ENCODE results near the gene GPR21. TPM values are rescaled to one million over a fixed set of nuclear protein-coding genes. Genes with fewer than 3 reads are reported as not detected.

The GPR21 gene
- total RNA-seq, 2 experiments from 2014 or later = 0.94 to 1.3 TPM

- no peak for DNase-seq
- CTCF ChIA-PET = interaction anchor here (1.4 to 2.3 kb wide), 2 partner anchors 14 to 269 kb away, joined by 5 to 8 read pairs; no protein-coding TSS in a partner anchor
- Mint-ChIP-seq H3K27me3 (no peaks in the 10 kb centered on the region), H3K27ac (no peak overlapping the region), H3K36me3 (ENCODE audit: low read depth) (peaks cover 13% of the 10 kb centered on the region), H3K9me3 (no peaks in the 10 kb centered on the region), H3K4me1 (peaks cover 4% of the 10 kb centered on the region), H3K4me3 (no peak overlapping the region)
- POLR2A ChIA-PET = no interaction called here
These were observed 47.0 kb downstream of the GPR21 start for GRCh38 chr9:123080444-123080843.

GRCh38 chr9:123081824-123082223 lies 48.4 kb downstream of the GPR21 start:
- H3K4me3 Mint-ChIP-seq = no peak overlapping the region

GRCh38 chr9:123083680-123084079 lies 50.2 kb downstream of the GPR21 start:
- no peak overlapping the region for H3K27ac Mint-ChIP-seq
- no peak overlapping the region for H3K4me3 Mint-ChIP-seq
- H3K4me1 Mint-ChIP-seq = peaks cover 4% of the 10 kb centered on the region
- POLR2A ChIA-PET = no interaction called here
- no peaks in the 10 kb centered on the region for H3K27me3 Mint-ChIP-seq
- H3K36me3 Mint-ChIP-seq (ENCODE audit: low read depth) = peaks cover 10% of the 10 kb centered on the region
- H3K9me3 Mint-ChIP-seq = no peaks in the 10 kb centered on the region
- CTCF ChIA-PET = interaction anchor here (1.1 kb wide), 1 partner anchor 10 kb away, joined by 3 read pairs; no protein-coding TSS in a partner anchor
- no peak for DNase-seq

More at GRCh38 chr9:123081824-123082223, 48.4 kb downstream of the GPR21 start:
- Mint-ChIP-seq H3K27ac (no peak overlapping the region), H3K27me3 (no peaks in the 10 kb centered on the region), H3K9me3 (no peaks in the 10 kb centered on the region), H3K4me1 (peaks cover 4% of the 10 kb centered on the region), H3K36me3 (ENCODE audit: low read depth) (peaks cover 13% of the 10 kb centered on the region)
- CTCF ChIA-PET = interaction anchor here (1.0 to 1.7 kb wide), 2 partner anchors 11 to 25 kb away, joined by 3 read pairs; no protein-coding TSS in a partner anchor
- POLR2A ChIA-PET = interaction anchor here (0.6 kb wide), 1 partner anchor 153 kb away, joined by 3 read pairs; no protein-coding TSS in a partner anchor
- DNase-seq = peak; percentile 34

GRCh38 chr9:123084256-123084655 lies 50.8 kb downstream of the GPR21 start:
- Mint-ChIP-seq H3K4me3 (no peak overlapping the region), H3K27ac (no peak overlapping the region), H3K4me1 (peaks cover 4% of the 10 kb centered on the region), H3K27me3 (no peaks in the 10 kb centered on the region), H3K9me3 (no peaks in the 10 kb centered on the region), H3K36me3 (ENCODE audit: low read depth) (peaks cover 8% of the 10 kb centered on the region)
- POLR2A ChIA-PET = no interaction called here
- CTCF ChIA-PET = interaction anchor here (1.0 to 1.7 kb wide), 4 partner anchors 9 to 270 kb away, joined by 3 to 6 read pairs (median 3); no protein-coding TSS in a partner anchor
- DNase-seq = no peak

Other genes starting within 250 kb of the GPR21 start
- gene OR5C1, start 244.7 kb upstream of the GPR21 start, total RNA-seq = not detected
- not detected for gene OR1K1, start 233.5 kb upstream of the GPR21 start, total RNA-seq
- 10 to 100 TPM; 22.4 to 25.2 TPM for gene PDCL, start 205.1 kb upstream of the GPR21 start, total RNA-seq
- gene RC3H2, start 128.3 kb upstream of the GPR21 start, total RNA-seq = 10 to 100 TPM; 44.1 to 46.8 TPM
- gene ZBTB6, start 120.3 kb upstream of the GPR21 start, total RNA-seq = 10 to 100 TPM; 11.8 to 12.2 TPM
- 1 to 10 TPM; 7.3 to 9.6 TPM for gene ZBTB26, start 102.2 kb upstream of the GPR21 start, total RNA-seq
- 10 to 100 TPM; 28.4 to 32.9 TPM for gene RABGAP1, start 92.6 kb upstream of the GPR21 start, total RNA-seq
- 10 to 100 TPM; 16.8 to 20.1 TPM for gene STRBP, start 234.9 kb downstream of the GPR21 start, total RNA-seq